Left kidney (tissue), 2 donors: Measurements from ENCODE around the gene ZNF771. TPM values are rescaled to one million over a fixed set of nuclear protein-coding genes. Genes with fewer than 3 reads are reported as not detected.
A peak's percentile ranks its signal among the peaks of the same experiment; 100 is the strongest.
"Not testable (repeated sequence)": the region's sequence is repeated elsewhere in the genome, so short reads cannot be mapped to it uniquely, and the experiment has no call there.

Experiments
- DNase-seq: peaks from one replicate; pipeline ENCODE4 v3.0.0-alpha.2; 2013
- polyA plus RNA-seq: library from polyadenylated mRNA; unstranded; fragments of 120-200 nt; gene quantifications from one replicate; pipeline ENCODE4 v1.2.1, GENCODE V29; 2013; ENCODE audit not compliant: insufficient read length

The ZNF771 gene
- polyA plus RNA-seq, 1 donor = 4.5 TPM

- no peak for DNase-seq
Measured at GRCh38 chr16:30372725-30373124, 34.7 kb upstream of the ZNF771 start.

GRCh38 chr16:30374538-30374937, 32.9 kb upstream of the ZNF771 start, which contains the start of gene MYL11:
MYL11 (plus strand) TSS chr16:30374802; CDS start chr16:30374858, 56 bp downstream.
- DNase-seq = no peak

GRCh38 chr16:30375864-30376263, 31.5 kb upstream of the ZNF771 start:
- no peak for DNase-seq

GRCh38 chr16:30376461-30376902, 30.9 kb upstream of the ZNF771 start:
- DNase-seq = no peak

GRCh38 chr16:30377050-30377811, 30.2 kb upstream of the ZNF771 start:
- no peak for DNase-seq

- peak; percentile 88 for DNase-seq
Measured at GRCh38 chr16:30377812-30378235, 29.6 kb upstream of the ZNF771 start.

GRCh38 chr16:30378236-30379157, 28.9 kb upstream of the ZNF771 start:
- peak; percentile 98 for DNase-seq

GRCh38 chr16:30379158-30379783, 28.1 kb upstream of the ZNF771 start:
- DNase-seq = no peak

GRCh38 chr16:30380072-30380802, 27.2 kb upstream of the ZNF771 start:
- no peak for DNase-seq

GRCh38 chr16:30380803-30381208, 26.6 kb upstream of the ZNF771 start:
- DNase-seq = no peak

GRCh38 chr16:30381291-30382041, 25.9 kb upstream of the ZNF771 start:
- no peak for DNase-seq

GRCh38 chr16:30382111-30382881, 25.1 kb upstream of the ZNF771 start, which contains the start of gene SEPTIN1:
SEPTIN1 (minus strand) TSS chr16:30382561; CDS start chr16:30382542, 19 bp downstream.
- no peak for DNase-seq

GRCh38 chr16:30383521-30383920, 23.9 kb upstream of the ZNF771 start:
- no peak for DNase-seq

- no peak for DNase-seq
Measured at GRCh38 chr16:30394592-30395154, 12.7 kb upstream of the ZNF771 start.

GRCh38 chr16:30395155-30395991, 12.0 kb upstream of the ZNF771 start, which contains the start of gene ZNF48:
ZNF48 (plus strand) TSS chr16:30395420; CDS start chr16:30395795, 375 bp downstream.
- peak; percentile 92 for DNase-seq

GRCh38 chr16:30395992-30396585, 11.3 kb upstream of the ZNF771 start:
- no peak for DNase-seq

- DNase-seq = not testable (repeated sequence)
Measured at GRCh38 chr16:30396627-30397026, 10.8 kb upstream of the ZNF771 start.

- no peak for DNase-seq
Measured at GRCh38 chr16:30397056-30397455, 10.3 kb upstream of the ZNF771 start.
